ENCODE results near the gene SP9. TPM values are rescaled to one million over a fixed set of nuclear protein-coding genes. Genes with fewer than 3 reads are reported as not detected.

The SP9 gene
- total RNA-seq, 2 experiments from 2014 or later, result not detected

DNA sequence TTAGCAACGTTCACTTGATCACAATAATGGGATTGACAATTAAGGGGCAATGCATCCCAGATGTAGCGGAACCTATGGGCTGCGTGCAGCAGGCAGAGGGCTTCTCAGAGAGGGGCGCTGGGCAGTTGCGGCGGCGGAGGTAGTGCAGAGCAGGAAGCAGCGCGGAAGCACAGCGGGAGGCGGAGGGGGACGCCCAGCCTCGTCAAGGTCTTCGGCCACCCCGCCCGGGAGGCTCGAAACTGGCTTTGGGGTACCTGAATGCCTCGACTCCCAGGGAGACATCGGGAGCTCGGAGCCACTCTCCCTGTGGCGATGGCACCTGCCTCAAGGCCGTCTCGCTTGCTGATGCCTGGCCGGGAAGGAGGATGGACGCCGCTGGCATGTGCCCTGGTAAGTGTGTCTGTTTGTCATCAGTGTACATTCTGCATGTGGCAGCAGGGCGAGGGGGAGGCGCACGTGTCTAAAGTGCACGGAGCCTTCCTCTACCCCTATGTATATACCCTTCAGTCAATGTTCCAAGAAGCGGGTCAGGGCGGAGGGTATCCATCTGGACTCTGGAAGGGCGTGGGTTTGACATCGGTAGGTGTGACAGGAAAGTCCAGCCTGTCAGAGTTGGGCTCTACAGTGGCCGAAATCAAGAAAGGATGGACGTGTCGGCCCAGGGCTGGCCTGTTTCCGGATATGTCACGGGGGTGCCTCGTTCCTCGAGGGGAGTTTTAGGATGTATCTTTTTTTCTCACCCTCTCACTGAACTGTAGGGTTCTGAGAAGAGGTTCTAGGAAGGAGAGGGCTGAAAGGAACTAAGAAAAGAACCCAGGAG, 7.5 kb upstream of the SP9 start:
- Mint-ChIP-seq H3K27me3 (peaks cover 78% of the 10 kb centered on the region), H3K27ac (no peak overlapping the region), H3K9me3 (ENCODE audit: low read depth) (no peaks in the 10 kb centered on the region), H3K4me3 (peak overlapping the region; percentile 65), H3K36me3 (ENCODE audit: low read depth) (no peaks in the 10 kb centered on the region), H3K4me1 (peaks cover 29% of the 10 kb centered on the region)
- ATAC-seq (peak; percentile 22), DNase-seq (peak; percentile 38)
- ChIA-PET CTCF (interaction anchor here (0.6 to 3.8 kb wide), 4 partner anchors 9 to 218 kb away, joined by 3 to 29 read pairs (median 8); no protein-coding TSS in a partner anchor), POLR2A (no interaction called here)
- intact Hi-C loops (cut with DNase I, micrococcal nuclease), result loop anchor here in 1 of 2 experiments (2.0 kb wide), 1 partner anchor 78 kb away; the partner anchor contains the start of gene OLA1

GRCh38 chr2:174327841-174328113, 7.0 kb upstream of the SP9 start:
- Mint-ChIP-seq H3K4me3 (no peak overlapping the region), H3K36me3 (ENCODE audit: low read depth) (no peaks in the 10 kb centered on the region), H3K9me3 (ENCODE audit: low read depth) (no peaks in the 10 kb centered on the region), H3K27ac (no peak overlapping the region), H3K4me1 (peaks cover 29% of the 10 kb centered on the region), H3K27me3 (peaks cover 79% of the 10 kb centered on the region)
- DNase-seq (no peak), ATAC-seq (no peak)
- POLR2A ChIA-PET, result no interaction called here
- CTCF ChIA-PET, result interaction anchor here (1.4 kb wide), 1 partner anchor 16 kb away, joined by 5 read pairs; no protein-coding TSS in a partner anchor
- intact Hi-C loops (cut with DNase I, micrococcal nuclease), result loop anchor here in 1 of 2 experiments (2.0 kb wide), 1 partner anchor 79 kb away; the partner anchor contains the start of gene OLA1

GRCh38 chr2:174328114-174328960, 6.4 kb upstream of the SP9 start:
- H3K4me3 Mint-ChIP-seq, result no peak overlapping the region
- peaks cover 33% of the 10 kb centered on the region for H3K4me1 Mint-ChIP-seq
- no peaks in the 10 kb centered on the region for H3K9me3 Mint-ChIP-seq (ENCODE audit: low read depth)
- peaks cover 84% of the 10 kb centered on the region for H3K27me3 Mint-ChIP-seq
- no peak overlapping the region for H3K27ac Mint-ChIP-seq
- ATAC-seq (no peak), DNase-seq (no peak)
- ChIA-PET POLR2A (no interaction called here), CTCF (interaction anchor here (0.7 to 4.4 kb wide), 3 partner anchors 13 to 367 kb away, joined by 3 to 21 read pairs (median 5); no protein-coding TSS in a partner anchor)
- intact Hi-C loops (cut with DNase I, micrococcal nuclease), result no loop called here
- H3K36me3 Mint-ChIP-seq (ENCODE audit: low read depth), result no peaks in the 10 kb centered on the region

DNA sequence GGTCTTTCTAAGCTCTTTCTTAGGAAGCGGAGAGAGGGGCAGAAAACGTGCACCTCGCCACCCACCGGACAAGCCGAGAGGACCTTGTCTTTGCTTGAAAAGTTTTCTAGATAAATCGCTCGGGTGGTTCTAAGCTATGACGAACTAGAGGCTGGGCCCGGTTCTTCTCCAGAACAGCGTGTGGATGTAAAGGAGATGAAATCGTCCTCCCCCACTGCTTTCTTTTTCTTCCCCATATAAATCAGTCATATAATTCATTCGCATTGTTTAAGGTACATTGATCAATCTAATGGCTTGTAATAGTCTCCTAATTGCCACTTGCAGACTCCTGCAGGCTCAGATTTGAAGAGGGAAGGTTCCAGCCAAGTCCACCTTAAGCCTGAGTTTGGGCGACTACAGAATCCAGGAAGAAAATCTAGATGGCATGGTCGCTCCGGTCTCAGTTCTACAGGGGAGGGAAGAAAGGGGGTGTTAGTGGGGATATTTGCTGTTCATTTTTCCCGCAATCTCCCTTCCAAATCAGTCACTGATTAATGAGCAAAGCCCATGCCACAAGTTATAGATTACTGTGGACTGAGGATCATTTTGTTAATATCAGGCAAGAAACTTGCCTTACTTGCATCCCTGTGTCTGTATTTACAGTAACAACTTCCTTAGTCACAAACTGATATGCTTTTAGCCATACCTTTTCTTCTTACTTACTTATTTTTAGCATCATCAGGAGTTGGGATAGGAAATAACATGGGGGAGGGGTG, 5.6 kb upstream of the SP9 start:
- ATAC-seq (no peak), DNase-seq (no peak)
- ChIA-PET CTCF (interaction anchor here (0.7 to 4.4 kb wide), 3 partner anchors 12 to 368 kb away, joined by 3 to 21 read pairs (median 5); no protein-coding TSS in a partner anchor), POLR2A (no interaction called here)
- Mint-ChIP-seq H3K4me3 (no peak overlapping the region), H3K36me3 (ENCODE audit: low read depth) (no peaks in the 10 kb centered on the region), H3K4me1 (peaks cover 39% of the 10 kb centered on the region), H3K27me3 (peaks cover 88% of the 10 kb centered on the region), H3K9me3 (ENCODE audit: low read depth) (no peaks in the 10 kb centered on the region), H3K27ac (no peak overlapping the region)
- intact Hi-C loops (cut with DNase I, micrococcal nuclease), result no loop called here

DNA sequence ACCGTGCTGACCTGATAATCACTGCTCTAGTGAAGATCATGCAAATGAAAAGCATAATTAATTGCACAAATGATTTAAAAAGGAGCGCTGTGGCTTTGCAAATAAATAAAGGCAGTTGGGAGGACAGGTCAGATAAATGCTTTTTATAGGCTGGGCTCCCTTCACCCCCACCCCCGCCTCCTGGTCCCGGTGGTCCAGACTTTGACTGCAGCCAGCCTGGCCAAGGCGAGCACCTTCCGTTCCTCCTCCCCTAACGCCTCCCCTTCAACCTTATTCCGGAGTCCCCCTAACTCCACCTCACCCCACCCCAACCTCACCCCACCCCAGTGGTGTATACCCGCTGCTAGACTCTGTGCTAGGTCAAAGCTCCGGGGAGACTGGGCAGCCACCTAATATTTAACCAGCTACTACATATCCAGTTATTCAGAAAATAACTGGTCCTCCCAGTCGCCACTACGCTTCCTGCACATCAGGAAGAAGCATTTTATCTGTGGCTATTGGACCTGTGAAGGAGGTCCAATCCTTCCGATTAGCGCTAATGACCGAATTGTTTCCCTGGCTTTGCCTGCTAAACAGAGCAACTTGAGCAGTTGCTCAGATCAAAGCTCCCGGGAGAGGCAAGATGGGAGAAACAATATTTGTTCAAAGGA, 3.7 kb upstream of the SP9 start:
- no peak overlapping the region for H3K27ac Mint-ChIP-seq
- H3K36me3 Mint-ChIP-seq (ENCODE audit: low read depth), result no peaks in the 10 kb centered on the region
- intact Hi-C loops (cut with DNase I, micrococcal nuclease), result loop anchor here (5.0 to 10.0 kb wide), 5 partner anchors 366 to 1794 kb away; partner anchors contain the start of genes EVX2 (in 2 of the 2), HOXD8 (in 1 of the 2), HOXD9 (in 1 of the 2) and SP3 (in 1 of the 2)
- H3K27me3 Mint-ChIP-seq, result peaks cover 81% of the 10 kb centered on the region
- DNase-seq, result no peak
- H3K4me3 Mint-ChIP-seq, result no peak overlapping the region
- ChIA-PET POLR2A (no interaction called here), CTCF (interaction anchor here (1.0 to 4.4 kb wide), 4 partner anchors 10 to 14 kb away, joined by 3 to 21 read pairs (median 4); no protein-coding TSS in a partner anchor)
- H3K9me3 Mint-ChIP-seq (ENCODE audit: low read depth), result no peaks in the 10 kb centered on the region
- H3K4me1 Mint-ChIP-seq, result peaks cover 47% of the 10 kb centered on the region
- no peak for ATAC-seq

DNA sequence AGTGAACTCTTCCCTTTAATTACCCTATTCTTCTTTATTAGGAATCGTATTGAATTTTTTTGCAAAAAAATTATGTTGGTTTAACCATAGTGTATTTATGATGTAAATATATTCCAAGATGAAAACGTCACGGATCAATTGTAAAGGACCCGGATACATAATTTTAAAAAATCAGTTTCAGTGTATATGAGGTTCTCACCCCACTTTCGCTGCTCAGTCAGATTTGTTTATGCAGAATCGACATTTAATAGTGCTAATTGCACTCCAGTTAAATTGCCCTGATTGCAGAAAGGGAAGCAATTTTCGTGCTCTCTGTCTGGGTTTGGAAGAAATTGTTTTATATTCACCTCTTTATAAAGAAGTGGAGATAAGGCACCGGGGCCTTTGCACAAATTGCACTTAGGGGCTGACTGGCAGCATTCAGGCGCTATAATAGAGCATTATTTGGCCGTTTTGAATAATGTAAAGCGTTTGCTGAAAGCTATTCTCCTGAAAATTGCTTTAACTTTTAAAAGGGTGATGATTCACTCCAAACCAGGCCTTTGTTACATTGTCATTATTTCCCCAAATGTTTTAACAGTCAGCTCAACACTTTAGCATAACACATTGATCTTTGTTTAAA, 3.0 kb upstream of the SP9 start:
- H3K27ac Mint-ChIP-seq, result no peak overlapping the region
- peaks cover 46% of the 10 kb centered on the region for H3K4me1 Mint-ChIP-seq
- DNase-seq, result no peak
- H3K9me3 Mint-ChIP-seq (ENCODE audit: low read depth), result no peaks in the 10 kb centered on the region
- no peak for ATAC-seq
- no peaks in the 10 kb centered on the region for H3K36me3 Mint-ChIP-seq (ENCODE audit: low read depth)
- intact Hi-C loops (cut with DNase I, micrococcal nuclease), result loop anchor here (5.0 to 10.0 kb wide), 5 partner anchors 367 to 1793 kb away; partner anchors contain the start of genes EVX2 (in 2 of the 2), HOXD8 (in 1 of the 2), HOXD9 (in 1 of the 2) and SP3 (in 1 of the 2)
- CTCF ChIA-PET, result interaction anchor here (0.5 to 4.4 kb wide), 3 partner anchors 10 to 1400 kb away, joined by 3 to 21 read pairs (median 4); no protein-coding TSS in a partner anchor
- H3K4me3 Mint-ChIP-seq, result no peak overlapping the region
- POLR2A ChIA-PET, result no interaction called here
- peaks cover 80% of the 10 kb centered on the region for H3K27me3 Mint-ChIP-seq

- no peak overlapping the region for H3K4me3 Mint-ChIP-seq
- intact Hi-C loops (cut with DNase I, micrococcal nuclease), result loop anchor here (5.0 to 10.0 kb wide), 5 partner anchors 368 to 1792 kb away; partner anchors contain the start of genes EVX2 (in 2 of the 2), HOXD8 (in 1 of the 2), HOXD9 (in 1 of the 2) and SP3 (in 1 of the 2)
- ATAC-seq (no peak), DNase-seq (no peak)
- no peaks in the 10 kb centered on the region for H3K9me3 Mint-ChIP-seq (ENCODE audit: low read depth)
- POLR2A ChIA-PET, result no interaction called here
- no peak overlapping the region for H3K27ac Mint-ChIP-seq
- H3K36me3 Mint-ChIP-seq (ENCODE audit: low read depth), result no peaks in the 10 kb centered on the region
- CTCF ChIA-PET, result interaction anchor here (0.5 to 4.4 kb wide), 3 partner anchors 9 to 1401 kb away, joined by 3 to 21 read pairs (median 4); no protein-coding TSS in a partner anchor
- peaks cover 39% of the 10 kb centered on the region for H3K4me1 Mint-ChIP-seq
- peaks cover 74% of the 10 kb centered on the region for H3K27me3 Mint-ChIP-seq
Observed at GRCh38 chr2:174332217-174332963, 2.4 kb upstream of the SP9 start.

GRCh38 chr2:174333017-174333371, 1.8 kb upstream of the SP9 start:
- H3K27me3 Mint-ChIP-seq, result peaks cover 73% of the 10 kb centered on the region
- no peak overlapping the region for H3K27ac Mint-ChIP-seq
- no peaks in the 10 kb centered on the region for H3K36me3 Mint-ChIP-seq (ENCODE audit: low read depth)
- H3K4me3 Mint-ChIP-seq, result peak overlapping the region; percentile 47
- CTCF ChIA-PET, result interaction anchor here (1.1 kb wide), 1 partner anchor 10 kb away, joined by 4 read pairs; no protein-coding TSS in a partner anchor
- H3K9me3 Mint-ChIP-seq (ENCODE audit: low read depth), result no peaks in the 10 kb centered on the region
- intact Hi-C loops (cut with DNase I, micrococcal nuclease), result loop anchor here (5.0 to 10.0 kb wide), 5 partner anchors 368 to 1792 kb away; partner anchors contain the start of genes EVX2 (in 2 of the 2), HOXD8 (in 1 of the 2), HOXD9 (in 1 of the 2) and SP3 (in 1 of the 2)
- H3K4me1 Mint-ChIP-seq, result peaks cover 36% of the 10 kb centered on the region
- POLR2A ChIA-PET, result no interaction called here
- ATAC-seq, result no peak
- DNase-seq, result no peak

GRCh38 chr2:174333372-174334277, 1.1 kb upstream of the SP9 start:
- intact Hi-C loops (cut with DNase I, micrococcal nuclease), result loop anchor here (5.0 to 10.0 kb wide), 5 partner anchors 369 to 1791 kb away; partner anchors contain the start of genes EVX2 (in 2 of the 2), HOXD8 (in 1 of the 2), HOXD9 (in 1 of the 2) and SP3 (in 1 of the 2)
- no peaks in the 10 kb centered on the region for H3K36me3 Mint-ChIP-seq (ENCODE audit: low read depth)
- ATAC-seq (peak; percentile 14), DNase-seq (peak; percentile 51)
- peak overlapping the region; percentile 47 for H3K4me3 Mint-ChIP-seq
- ChIA-PET CTCF (interaction anchor here (1.1 kb wide), 1 partner anchor 9 kb away, joined by 4 read pairs; no protein-coding TSS in a partner anchor), POLR2A (no interaction called here)
- peaks cover 69% of the 10 kb centered on the region for H3K27me3 Mint-ChIP-seq
- H3K4me1 Mint-ChIP-seq, result peaks cover 32% of the 10 kb centered on the region
- no peaks in the 10 kb centered on the region for H3K9me3 Mint-ChIP-seq (ENCODE audit: low read depth)
- H3K27ac Mint-ChIP-seq, result no peak overlapping the region
